GM19025 (cell line): ENCODE data around the gene UBE3B.

Source experiments
- ATAC-seq: cut with Tn5 transposase; IDR thresholded peaks from one replicate; pipeline ENCODE4 v1.9.1; 2021; ENCODE audit warnings: mild to moderate bottlenecking, low read depth, moderate library complexity; ENCODE audit not compliant: unreplicated experiment

Gene UBE3B

DNA sequence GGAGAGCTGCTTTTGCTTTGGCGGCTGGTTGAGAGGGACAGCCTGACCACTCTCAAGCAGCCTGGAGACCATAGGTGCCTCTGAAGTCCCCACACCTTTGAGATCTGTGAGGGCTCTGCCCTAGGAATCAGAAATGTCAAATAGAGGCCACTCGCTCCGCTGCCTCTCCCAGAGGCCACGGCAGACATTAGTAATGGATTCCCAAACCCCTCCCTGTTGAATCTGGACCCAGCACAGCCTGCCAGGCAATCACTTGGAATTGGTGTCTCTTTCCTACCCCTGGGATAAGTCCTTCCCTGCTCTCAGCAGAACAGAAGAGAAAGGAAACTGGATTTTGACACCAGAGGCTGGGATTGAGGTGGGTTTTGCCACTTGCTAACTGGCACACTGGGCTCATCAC is 70.8 kb downstream of the UBE3B start:
- ATAC-seq, result no peak

- ATAC-seq, result no peak
These were observed 72.3 kb downstream of the UBE3B start for GRCh38 chr12:109549613-109550270.

GRCh38 chr12:109550281-109550680 is 72.8 kb downstream of the UBE3B start:
- no peak for ATAC-seq

DNA sequence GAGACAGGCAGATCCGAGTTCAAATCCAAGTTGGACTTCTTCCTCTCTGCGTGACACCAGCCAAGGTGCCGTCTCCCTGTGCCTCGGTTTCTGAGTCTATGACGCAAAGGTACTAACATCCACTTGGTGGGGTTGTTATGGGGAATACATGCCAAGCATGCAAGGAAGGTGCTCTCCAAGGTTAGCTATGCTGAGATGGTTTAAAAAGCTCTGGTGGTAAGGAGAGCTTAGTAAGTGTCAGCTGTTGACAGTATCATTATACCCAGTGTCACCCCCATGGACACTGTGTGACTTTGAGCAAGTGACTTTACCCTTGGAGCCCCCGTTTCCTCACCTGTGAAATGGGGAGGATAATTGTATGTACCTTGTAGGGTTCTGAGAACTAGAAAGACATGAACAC is 73.7 kb downstream of the UBE3B start:
- no peak for ATAC-seq

DNA sequence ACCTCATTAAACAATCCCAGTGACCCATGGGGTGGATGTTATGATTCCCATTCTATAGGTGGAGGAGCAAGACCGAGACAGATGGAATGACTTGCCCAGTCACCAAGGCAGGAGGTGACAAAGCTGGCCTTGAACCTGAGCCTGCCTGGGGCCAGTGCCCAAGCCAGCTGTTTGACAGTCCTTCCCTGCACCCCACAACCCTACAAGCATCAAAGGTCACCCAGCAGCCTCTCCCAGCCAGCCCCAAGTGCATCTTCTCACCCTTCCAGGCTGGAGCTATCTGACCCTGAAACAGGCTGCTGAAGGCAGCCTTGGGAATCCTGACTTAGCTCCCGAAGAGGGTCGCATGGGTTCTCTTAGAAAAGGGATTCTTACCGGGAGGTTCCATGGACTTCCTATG is 75.5 kb downstream of the UBE3B start:
- ATAC-seq, result no peak

DNA sequence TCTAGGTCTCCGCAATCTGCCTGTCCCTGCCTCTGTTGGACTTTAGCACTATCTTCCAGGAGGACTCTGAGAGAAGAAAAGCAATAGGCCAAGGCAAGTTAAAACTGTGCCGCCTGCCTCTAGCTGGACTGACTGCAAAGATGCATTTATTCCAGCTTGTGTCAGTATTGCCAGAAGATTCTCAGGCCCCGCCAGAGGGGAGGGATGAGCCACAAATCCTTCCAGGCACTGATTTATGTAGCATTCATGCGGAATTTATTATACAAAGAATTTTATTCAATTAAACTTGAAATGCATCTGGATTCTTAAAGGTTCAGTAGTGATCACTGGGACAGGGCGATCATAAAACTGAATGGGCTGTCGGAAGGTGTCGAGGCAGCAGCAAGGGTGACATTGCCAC is 76.0 kb downstream of the UBE3B start:
- ATAC-seq, result no peak

DNA sequence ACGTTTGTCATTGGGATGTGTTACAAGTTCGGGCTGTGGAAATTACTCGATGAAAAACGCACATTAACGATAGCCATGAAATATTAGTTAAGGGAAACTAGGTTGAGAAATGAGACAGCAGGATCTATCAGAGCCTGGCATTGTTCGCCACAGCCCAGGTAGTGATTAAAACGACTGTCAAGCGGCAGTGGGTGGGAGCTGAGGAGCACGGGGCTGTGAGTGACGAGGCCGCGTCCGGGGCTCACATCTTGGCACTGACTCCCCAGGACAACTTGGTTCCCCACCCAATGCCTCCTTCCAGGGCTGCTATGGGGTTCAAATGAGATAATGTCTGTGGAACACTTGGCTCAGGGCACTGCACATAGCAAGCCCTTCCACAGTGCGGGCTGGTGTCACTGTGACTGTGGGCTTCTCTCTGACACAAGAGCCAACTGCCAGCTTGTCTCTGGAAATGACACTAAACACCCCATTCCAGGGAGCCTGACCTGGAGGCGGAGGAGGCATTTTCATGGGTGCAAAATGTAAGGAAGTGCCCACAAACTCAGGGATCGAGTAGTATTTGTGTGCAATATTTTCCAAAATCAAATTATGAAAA is 76.6 kb downstream of the UBE3B start:
- no peak for ATAC-seq

GRCh38 chr12:109554761-109555160 is 77.3 kb downstream of the UBE3B start:
- ATAC-seq, result no peak

GRCh38 chr12:109555431-109556315 is 78.2 kb downstream of the UBE3B start:
- ATAC-seq, result no peak

GRCh38 chr12:109557200-109557599 is 79.8 kb downstream of the UBE3B start:
- no peak for ATAC-seq

DNA sequence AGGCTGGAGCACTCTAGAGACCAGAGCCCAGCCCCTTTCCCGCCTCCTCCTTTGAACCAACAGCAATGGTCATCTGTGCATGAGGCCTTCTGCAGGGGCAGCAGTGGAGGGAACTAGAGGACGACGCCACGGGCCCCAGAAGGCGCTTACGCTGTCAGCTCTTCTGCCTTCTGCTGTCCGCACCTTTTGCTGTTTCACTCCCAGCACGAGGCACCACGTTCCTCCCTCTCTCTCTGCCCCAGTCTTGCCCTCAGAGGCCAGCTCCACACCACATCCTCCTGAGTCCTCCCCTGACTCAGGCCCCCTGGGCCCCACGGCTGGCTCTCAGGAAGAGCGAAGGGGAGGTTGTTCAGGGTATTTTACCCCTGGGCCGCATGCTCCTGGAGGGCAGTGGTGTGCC is 80.4 kb downstream of the UBE3B start:
- no peak for ATAC-seq

DNA sequence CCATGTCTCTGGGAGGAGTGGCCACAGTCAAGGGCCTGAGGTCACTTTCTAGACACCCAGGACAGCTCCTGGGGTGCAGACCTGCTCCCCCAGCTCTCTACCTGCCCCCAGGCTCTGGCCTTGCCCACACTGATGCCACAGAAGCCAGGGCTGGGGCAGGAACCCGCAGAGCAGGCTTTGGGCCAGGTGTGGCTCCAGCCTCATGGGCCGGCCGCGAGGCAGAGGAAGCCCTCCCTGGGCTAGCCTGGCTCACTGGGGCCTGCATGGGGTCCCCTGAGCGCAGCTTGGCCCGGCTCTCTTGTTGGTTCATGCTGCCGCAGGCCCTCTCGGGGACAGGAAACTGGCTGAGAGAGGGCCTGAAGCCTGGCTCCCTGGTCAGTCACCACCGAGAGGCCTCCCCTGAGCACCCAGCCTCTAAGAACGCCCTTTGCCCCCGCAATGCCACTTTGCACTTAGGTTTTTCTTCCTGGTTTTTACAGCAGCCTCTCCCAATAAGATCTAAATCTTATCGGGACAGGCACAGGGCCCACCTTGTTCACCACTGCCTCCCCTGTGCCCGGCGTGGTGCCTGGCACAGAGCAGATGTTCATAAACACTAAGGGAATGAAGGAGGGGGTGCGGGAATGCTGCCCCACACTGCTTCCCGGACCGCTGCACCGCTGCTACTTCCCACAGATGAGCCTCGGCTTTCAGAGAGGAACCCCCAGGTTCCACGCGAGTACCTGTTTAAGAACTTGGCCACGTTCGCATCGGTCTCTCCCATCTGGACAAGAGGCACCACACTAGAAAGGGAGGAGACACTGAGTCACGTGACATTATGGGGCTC is 81.2 kb downstream of the UBE3B start:
- ATAC-seq, result no peak

DNA sequence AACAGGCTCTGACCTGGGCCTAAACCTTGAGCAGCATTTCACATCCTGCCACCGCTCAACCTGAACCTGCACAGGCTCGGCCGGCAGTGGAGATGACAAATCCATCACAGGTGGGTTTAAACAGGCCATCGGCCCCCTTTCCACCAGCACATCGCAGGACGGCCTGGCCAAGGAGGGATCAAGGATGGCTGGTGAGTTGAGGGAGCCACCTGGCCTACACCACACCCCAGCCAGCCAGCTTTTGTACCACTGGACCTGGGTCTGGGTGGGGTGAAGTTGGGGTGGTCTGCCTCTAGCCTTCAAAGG is 81.7 kb downstream of the UBE3B start:
- no peak for ATAC-seq

GRCh38 chr12:109559601-109560000 is 82.2 kb downstream of the UBE3B start:
- no peak for ATAC-seq

- no peak for ATAC-seq
These were observed 83.7 kb downstream of the UBE3B start for GRCh38 chr12:109560867-109561710.

- no peak for ATAC-seq
These were observed 84.2 kb downstream of the UBE3B start for GRCh38 chr12:109561711-109562030.

DNA sequence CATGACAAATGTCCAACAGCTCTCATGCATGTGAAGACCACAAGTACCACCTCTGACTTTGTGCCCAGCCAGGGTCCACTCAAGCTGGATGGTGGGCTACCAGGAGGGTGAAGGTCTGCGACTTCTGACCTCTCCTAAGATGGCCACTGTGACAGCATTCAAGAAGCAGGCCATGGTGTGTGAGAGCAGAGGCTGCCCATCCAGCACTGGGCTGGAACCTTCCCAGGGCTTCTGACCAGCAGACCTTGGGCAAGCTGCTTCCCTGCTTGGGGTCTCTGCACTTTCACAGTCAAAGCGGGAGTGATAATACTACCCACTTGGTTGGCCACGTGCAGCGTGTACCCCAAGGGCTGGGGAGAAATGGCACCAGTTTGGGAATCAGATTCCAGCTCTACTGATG is 85.4 kb downstream of the UBE3B start:
- no peak for ATAC-seq

- no peak for ATAC-seq
These were observed 86.2 kb downstream of the UBE3B start for GRCh38 chr12:109563291-109564284.

- ATAC-seq, result no peak
These were observed 89.0 kb downstream of the UBE3B start for GRCh38 chr12:109566424-109566823.
